ENCODE data around the gene SPDYE16. TPM values are rescaled to one million over a fixed set of nuclear protein-coding genes. Genes with fewer than 3 reads are reported as not detected.
"Not testable (repeated sequence)": the region's sequence is repeated elsewhere in the genome, so short reads cannot be mapped to it uniquely, and the experiment has no call there.

Gene SPDYE16
- total and polyA plus RNA-seq, 2 experiments from 2014 or later, result 0.53 TPM; not detected in 1

- peak overlapping the region; percentile 92 for H3K4me3 ChIP-seq
- H3K4me1 ChIP-seq (ENCODE audit: insufficient read depth); H3K36me3 ChIP-seq (ENCODE audit: low read depth); in situ Hi-C loops (cut with MboI); H3K27me3 ChIP-seq (replicated peaks; ENCODE audit: insufficient read depth); H3F3A ChIP-seq (ENCODE audit: insufficient read depth); H4K20me1 ChIP-seq (ENCODE audit: insufficient read depth); H3K9me2 ChIP-seq (ENCODE audit: insufficient read depth); H3K9me3 ChIP-seq (ENCODE audit: low read depth): not testable (repeated sequence)
- H3K27ac ChIP-seq, result peak overlapping the region; percentile 88
- DNase-seq, result peak; percentile 84
- peaks cover 43% of the 10 kb centered on the region for H3K79me2 ChIP-seq (ENCODE audit: insufficient read depth)
- H3K4me2 ChIP-seq (ENCODE audit: unreplicated experiment), result peak overlapping the region; percentile 80
- 1% methylated on average over 46 to 57 of the region's 71 CpGs for WGBS, 2 experiments (ENCODE audit: low coverage in 1 of 2, low lambda C conversion rate in 2 of 2, missing lambda C conversion rate in 2 of 2)
- peak overlapping the region; percentile 99 for H3K9ac ChIP-seq
- peak overlapping the region; percentile 89 for H2AFZ ChIP-seq
Measured at GRCh38 chr7:76549025-76549854, 6.1 kb upstream of the SPDYE16 start.

GRCh38 chr7:76531643-76532042, 11.5 kb downstream of the SPDYE16 start:
- H3K79me2 ChIP-seq (ENCODE audit: insufficient read depth); H3K9me3 ChIP-seq (ENCODE audit: low read depth); H3K9me2 ChIP-seq (ENCODE audit: insufficient read depth); H3K27me3 ChIP-seq (replicated peaks; ENCODE audit: insufficient read depth); H3F3A ChIP-seq (ENCODE audit: insufficient read depth); H3K4me3 ChIP-seq; H3K4me2 ChIP-seq (ENCODE audit: unreplicated experiment); H3K9ac ChIP-seq; H4K20me1 ChIP-seq (ENCODE audit: insufficient read depth); H2AFZ ChIP-seq; H3K27ac ChIP-seq; H3K4me1 ChIP-seq (ENCODE audit: insufficient read depth); in situ Hi-C loops (cut with MboI); DNase-seq; H3K36me3 ChIP-seq (ENCODE audit: low read depth): not testable (repeated sequence)
- WGBS, 2 experiments (ENCODE audit: low coverage in 1 of 2, low lambda C conversion rate in 2 of 2, missing lambda C conversion rate in 2 of 2), result 59 to 67% methylated on average over 2 of the region's 2 CpGs

- H4K20me1 ChIP-seq (ENCODE audit: insufficient read depth); H3K27ac ChIP-seq; in situ Hi-C loops (cut with MboI): not testable (repeated sequence)
Measured at GRCh38 chr7:76526183-76526582, 16.9 kb downstream of the SPDYE16 start.

GRCh38 chr7:76516932-76517331, 26.2 kb downstream of the SPDYE16 start:
- H3K4me3 ChIP-seq; H3K9me3 ChIP-seq (ENCODE audit: low read depth); in situ Hi-C loops (cut with MboI); H3K4me1 ChIP-seq (ENCODE audit: insufficient read depth); H3K4me2 ChIP-seq (ENCODE audit: unreplicated experiment); H4K20me1 ChIP-seq (ENCODE audit: insufficient read depth); H3K36me3 ChIP-seq (ENCODE audit: low read depth); DNase-seq; H3K79me2 ChIP-seq (ENCODE audit: insufficient read depth); H3F3A ChIP-seq (ENCODE audit: insufficient read depth); H2AFZ ChIP-seq; H3K9ac ChIP-seq; H3K27ac ChIP-seq; H3K27me3 ChIP-seq (replicated peaks; ENCODE audit: insufficient read depth); H3K9me2 ChIP-seq (ENCODE audit: insufficient read depth): not testable (repeated sequence)
- 80 to 100% methylated on average over 5 to 6 of the region's 6 CpGs for WGBS, 2 experiments (ENCODE audit: low coverage in 1 of 2, low lambda C conversion rate in 2 of 2, missing lambda C conversion rate in 2 of 2)

More at GRCh38 chr7:76526183-76526582, 16.9 kb downstream of the SPDYE16 start:
- H3K4me3 ChIP-seq; H3K9me2 ChIP-seq (ENCODE audit: insufficient read depth); H3F3A ChIP-seq (ENCODE audit: insufficient read depth); H3K4me2 ChIP-seq (ENCODE audit: unreplicated experiment); H2AFZ ChIP-seq; H3K9me3 ChIP-seq (ENCODE audit: low read depth); H3K27me3 ChIP-seq (replicated peaks; ENCODE audit: insufficient read depth); H3K9ac ChIP-seq; H3K4me1 ChIP-seq (ENCODE audit: insufficient read depth); DNase-seq; H3K79me2 ChIP-seq (ENCODE audit: insufficient read depth); H3K36me3 ChIP-seq (ENCODE audit: low read depth): not testable (repeated sequence)
- 84 to 87% methylated on average over 3 to 4 of the region's 4 CpGs for WGBS, 2 experiments (ENCODE audit: low coverage in 1 of 2, low lambda C conversion rate in 2 of 2, missing lambda C conversion rate in 2 of 2)

- Histone ChIP-seq H3K9me2 (ENCODE audit: insufficient read depth) (no peaks in the 10 kb centered on the region), H3K4me1 (ENCODE audit: insufficient read depth) (no peaks in the 10 kb centered on the region), H3K27ac (no peak overlapping the region), H3K27me3 (replicated peaks; ENCODE audit: insufficient read depth) (no peaks in the 10 kb centered on the region), H2AFZ (0 out of 2 replicates have a peak overlapping the region, but pooled peaks have one; percentile 51), H3K4me3 (peak overlapping the region; percentile 37; the same call in 1 of the 2 replicates), H3K9ac (peak overlapping the region; percentile 25; the same call in 1 of the 2 replicates), H3K36me3 (ENCODE audit: low read depth) (no peaks in the 10 kb centered on the region), H3K4me2 (ENCODE audit: unreplicated experiment) (no peak overlapping the region), H3K9me3 (ENCODE audit: low read depth) (no peaks in the 10 kb centered on the region), H3F3A (ENCODE audit: insufficient read depth) (no peaks in the 10 kb centered on the region), H3K79me2 (ENCODE audit: insufficient read depth) (no peaks in the 10 kb centered on the region), H4K20me1 (ENCODE audit: insufficient read depth) (no peaks in the 10 kb centered on the region)
- TF ChIP-seq EZH2 (IDR thresholded peaks at IDR 0.05; ENCODE audit: insufficient read depth, poor library complexity, severe bottlenecking) (no peak), EZH2phosphoT487 (IDR thresholded peaks at IDR 0.05; ENCODE audit: insufficient read depth, low read depth) (no peak)
- WGBS, 2 experiments (ENCODE audit: low coverage in 1 of 2, low lambda C conversion rate in 2 of 2, missing lambda C conversion rate in 2 of 2), result 0 to 10% methylated on average over 18 to 27 of the region's 32 CpGs
- peak; percentile 60 for DNase-seq
- in situ Hi-C loops (cut with MboI), result no loop called here
Measured at GRCh38 chr7:76515999-76516443, 27.1 kb downstream of the SPDYE16 start.

All from GM23248 (cell line).